H9 (cell line): Measurements from ENCODE around the gene NUDT16. TPM values are rescaled to one million over a fixed set of nuclear protein-coding genes. Genes with fewer than 3 reads are reported as not detected.

Experiments used
- DNase-seq: peaks from one replicate; pipeline ENCODE4 v3.0.0-alpha.2; 2017
- H2AFZ ChIP-seq: one replicate; pipeline ENCODE4 v1.6.1; 2013; ENCODE audit warnings: mild to moderate bottlenecking, low read length, control low read depth, moderate library complexity
- H2AK5ac ChIP-seq: 2 replicates; pipeline ENCODE4 v1.6.1; 2013; ENCODE audit warnings: low read length, control low read depth, mixed read lengths; ENCODE audit not compliant: insufficient read length
- H2BK120ac ChIP-seq: one replicate; pipeline ENCODE4 v1.6.1; 2013; ENCODE audit warnings: low read depth, mild to moderate bottlenecking, low read length, control low read depth, inconsistent platforms; ENCODE audit not compliant: poor library complexity, severe bottlenecking
- H2BK12ac ChIP-seq: 2 replicates; pipeline ENCODE4 v1.6.1; 2013; ENCODE audit warnings: low read length, control low read depth, mixed read lengths, low read depth; ENCODE audit not compliant: insufficient read length
- H2BK15ac ChIP-seq: 2 replicates; pipeline ENCODE4 v1.6.1; 2013; ENCODE audit warnings: low read depth, low read length, control low read depth
- H2BK20ac ChIP-seq: one replicate; pipeline ENCODE4 v1.6.1; 2013; ENCODE audit warnings: low read depth, mild to moderate bottlenecking, low read length, control low read depth, inconsistent platforms; ENCODE audit not compliant: poor library complexity, severe bottlenecking
- H2BK5ac ChIP-seq: 2 replicates; pipeline ENCODE4 v1.6.1; 2013; ENCODE audit warnings: low read length, control low read depth, mixed read lengths; ENCODE audit not compliant: insufficient read length
- H3K14ac ChIP-seq: 2 replicates; pipeline ENCODE4 v1.6.1; 2013; ENCODE audit warnings: low read length, control low read depth; ENCODE audit not compliant: insufficient read depth
- H3K18ac ChIP-seq: 2 replicates; pipeline ENCODE4 v1.6.1; 2013; ENCODE audit warnings: low read depth, mild to moderate bottlenecking, mixed read lengths, low read length, control low read depth; ENCODE audit not compliant: insufficient read length
- H3K23ac ChIP-seq: 2 replicates; pipeline ENCODE4 v1.6.1; 2013; ENCODE audit warnings: low read length, control low read depth, mixed read lengths, low read depth; ENCODE audit not compliant: insufficient read length
- H3K23me2 ChIP-seq: 2 replicates; pipeline ENCODE4 v1.6.1; 2013; ENCODE audit warnings: low read depth, mild to moderate bottlenecking, mixed read lengths, low read length, control low read depth; ENCODE audit not compliant: insufficient read length, poor library complexity, severe bottlenecking
- H3K27ac ChIP-seq: 2 replicates; pipeline ENCODE4 v1.5.1; 2013; ENCODE audit warnings: low read length, control low read depth, mixed read lengths, low read depth; ENCODE audit not compliant: insufficient read length
- H3K27me3 ChIP-seq: 2 replicates; pipeline ENCODE4 v1.6.1; 2013; ENCODE audit warnings: low read length, control low read depth, inconsistent platforms; ENCODE audit not compliant: insufficient read depth
- H3K4ac ChIP-seq: 2 replicates; pipeline ENCODE4 v1.6.1; 2013; ENCODE audit warnings: low read depth, mild to moderate bottlenecking, control low read depth, inconsistent platforms, low read length, moderate library complexity
- H3K4me1 ChIP-seq: 2 replicates; pipeline ENCODE4 v1.6.1; 2013; ENCODE audit warnings: low read length, control low read depth, inconsistent platforms; ENCODE audit not compliant: insufficient read depth
- H3K4me2 ChIP-seq: 2 replicates; pipeline ENCODE4 v1.6.1; 2013; ENCODE audit warnings: low read length, control low read depth, mixed read lengths; ENCODE audit not compliant: insufficient read length, insufficient read depth
- H3K56ac ChIP-seq: 2 replicates; pipeline ENCODE4 v1.6.1; 2013; ENCODE audit warnings: low read depth, mild to moderate bottlenecking, mixed read lengths, low read length, control low read depth; ENCODE audit not compliant: insufficient read length
- H3K79me1 ChIP-seq: 2 replicates; pipeline ENCODE4 v1.6.1; 2013; ENCODE audit warnings: low read depth, mild to moderate bottlenecking, moderate library complexity, low read length, control low read depth, inconsistent platforms; ENCODE audit not compliant: insufficient read depth, poor library complexity, severe bottlenecking
- H3K79me2 ChIP-seq: 2 replicates; pipeline ENCODE4 v1.6.1; 2013; ENCODE audit warnings: low read length, control low read depth, inconsistent platforms; ENCODE audit not compliant: insufficient read depth
- H3K9ac ChIP-seq: 2 replicates; pipeline ENCODE4 v1.6.1; 2013; ENCODE audit warnings: low read length, control low read depth, mixed read lengths; ENCODE audit not compliant: insufficient read length; ENCODE audit errors: extremely low read depth
- H3K9me3 ChIP-seq: one replicate; pipeline ENCODE4 v1.6.1; 2013; ENCODE audit warnings: low read depth, low read length, inconsistent platforms; ENCODE audit not compliant: control insufficient read depth
- H3T11ph ChIP-seq: one replicate; pipeline ENCODE4 v1.6.1; 2013; ENCODE audit warnings: mild to moderate bottlenecking, low read length, control low read depth, inconsistent platforms
- H4K20me1 ChIP-seq: one replicate; pipeline ENCODE4 v1.6.1; 2013; ENCODE audit not compliant: control insufficient read depth, insufficient read length, insufficient read depth
- H4K5ac ChIP-seq: 2 replicates; pipeline ENCODE4 v1.6.1; 2013; ENCODE audit warnings: low read depth, mild to moderate bottlenecking, mixed read lengths, low read length, control low read depth; ENCODE audit not compliant: insufficient read length
- H4K8ac ChIP-seq: replicated peaks from 2 replicates; pipeline ENCODE4 v1.6.1; 2013; ENCODE audit warnings: low read length, control low read depth, mixed read lengths, low read depth; ENCODE audit not compliant: insufficient read length
- H4K91ac ChIP-seq: 2 replicates; pipeline ENCODE4 v1.6.1; 2013; ENCODE audit warnings: low read depth, mild to moderate bottlenecking, moderate library complexity, mixed read lengths, low read length, control low read depth; ENCODE audit not compliant: insufficient read length
- H3K27ac Mint-ChIP-seq, 3 experiments: 2 replicates in 2 of 3; 3 replicates in 1 of 3; pipeline ENCODE4 v1.8.0; 2020 to 2021; ENCODE audit warnings: mixed read lengths in 3 of 3, mild to moderate bottlenecking in 1 of 3, moderate library complexity in 1 of 3
- H3K27me3 Mint-ChIP-seq: 2 replicates; pipeline ENCODE4 v1.8.0; 2021; ENCODE audit warnings: low read depth, mild to moderate bottlenecking, moderate library complexity, mixed read lengths
- H3K36me3 Mint-ChIP-seq, 3 experiments: 2 replicates in 2 of 3; 3 replicates in 1 of 3; pipeline ENCODE4 v1.8.0; 2020 to 2021; ENCODE audit warnings: low read depth in 3 of 3, mixed read lengths in 3 of 3; ENCODE audit not compliant: insufficient read depth in 1 of 3
- H3K4me1 Mint-ChIP-seq, 2 experiments: 2 replicates each; pipeline ENCODE4 v1.8.0; 2020; ENCODE audit warnings: mixed read lengths in 2 of 2
- H3K4me3 Mint-ChIP-seq, 2 experiments: 2 replicates in 1 of 2; 3 replicates in 1 of 2; pipeline ENCODE4 v1.8.0; 2020 to 2021; ENCODE audit warnings: mild to moderate bottlenecking in 2 of 2, mixed read lengths in 2 of 2, moderate library complexity in 1 of 2
- H3K9me3 Mint-ChIP-seq, 2 experiments: 2 replicates in 1 of 2; 3 replicates in 1 of 2; pipeline ENCODE4 v1.8.0; 2020; ENCODE audit warnings: mild to moderate bottlenecking in 2 of 2, mixed read lengths in 2 of 2, moderate library complexity in 1 of 2
- WGBS: extraction: QIAGEN DNeasy Blood & Tissue Kit; methylation state at CpG from one replicate; pipeline ENCODE4 v1.1.7; 2013; ENCODE audit warnings: missing lambda C conversion rate, low lambda C conversion rate, mixed read lengths; ENCODE audit not compliant: insufficient read length; ENCODE audit errors: extremely low coverage; 5-methylcytosine and 5-hydroxymethylcytosine counted together
- total RNA-seq: library from RNA; stranded (reverse); gene quantifications from 2 replicates; pipeline ENCODE4 v1.2.1, GENCODE V29; 2021
- TF ChIP-seq, protein P1 (sequence below): fragments of 200-600 bp; sonication (generic); conservative IDR thresholded peaks from 3 replicates; pipeline ENCODE4 v1.8.0; 2021; ENCODE audit warnings: antibody characterized with exemption, mild to moderate bottlenecking

The NUDT16 gene
- total RNA-seq, 1 experiment from 2014 or later = 18.2 TPM

DNA sequence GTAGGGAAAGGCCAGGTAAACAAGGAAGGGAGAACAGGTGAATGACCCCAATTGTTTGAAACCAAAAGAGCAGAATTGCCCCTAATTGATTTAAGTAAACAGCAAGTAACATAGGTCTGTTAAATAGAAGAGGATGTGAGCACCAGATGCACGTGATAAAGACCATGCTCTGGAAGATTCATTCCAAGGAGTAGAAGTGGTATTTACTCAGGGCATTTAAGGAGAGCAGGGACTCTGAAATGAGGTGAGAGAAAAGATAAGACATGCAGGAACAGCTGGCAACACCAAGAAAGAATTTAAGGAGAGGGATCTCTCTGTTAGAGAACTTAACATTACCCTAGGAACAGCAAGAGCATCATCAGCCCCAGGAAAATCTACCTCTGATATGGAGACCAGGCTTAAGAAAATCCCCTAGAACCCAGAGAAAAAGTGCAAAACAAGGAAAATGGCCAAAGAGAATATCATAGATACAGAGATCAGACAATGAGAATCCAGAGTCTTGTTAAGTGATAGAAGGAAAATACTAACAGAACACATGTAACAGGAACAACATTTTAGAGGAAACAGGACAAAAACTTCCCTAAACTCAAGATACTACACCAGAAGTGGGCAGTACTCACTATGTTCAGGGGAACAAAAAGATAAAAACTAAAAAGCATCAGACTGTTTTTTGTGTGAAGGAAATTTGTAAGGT is 6.4 kb downstream of the NUDT16 start:
- Mint-ChIP-seq H3K4me1 (peaks cover 9 to 12% of the 10 kb centered on the region in 2 experiments), H3K36me3 (peaks cover 19 to 37% (median 27%) of the 10 kb centered on the region in 3 experiments), H3K4me3 (no peak overlapping the region), H3K27ac (no peak overlapping the region), H3K9me3 (no peaks in the 10 kb centered on the region), H3K27me3 (no peaks in the 10 kb centered on the region)
- TF ChIP-seq, protein P1, sequence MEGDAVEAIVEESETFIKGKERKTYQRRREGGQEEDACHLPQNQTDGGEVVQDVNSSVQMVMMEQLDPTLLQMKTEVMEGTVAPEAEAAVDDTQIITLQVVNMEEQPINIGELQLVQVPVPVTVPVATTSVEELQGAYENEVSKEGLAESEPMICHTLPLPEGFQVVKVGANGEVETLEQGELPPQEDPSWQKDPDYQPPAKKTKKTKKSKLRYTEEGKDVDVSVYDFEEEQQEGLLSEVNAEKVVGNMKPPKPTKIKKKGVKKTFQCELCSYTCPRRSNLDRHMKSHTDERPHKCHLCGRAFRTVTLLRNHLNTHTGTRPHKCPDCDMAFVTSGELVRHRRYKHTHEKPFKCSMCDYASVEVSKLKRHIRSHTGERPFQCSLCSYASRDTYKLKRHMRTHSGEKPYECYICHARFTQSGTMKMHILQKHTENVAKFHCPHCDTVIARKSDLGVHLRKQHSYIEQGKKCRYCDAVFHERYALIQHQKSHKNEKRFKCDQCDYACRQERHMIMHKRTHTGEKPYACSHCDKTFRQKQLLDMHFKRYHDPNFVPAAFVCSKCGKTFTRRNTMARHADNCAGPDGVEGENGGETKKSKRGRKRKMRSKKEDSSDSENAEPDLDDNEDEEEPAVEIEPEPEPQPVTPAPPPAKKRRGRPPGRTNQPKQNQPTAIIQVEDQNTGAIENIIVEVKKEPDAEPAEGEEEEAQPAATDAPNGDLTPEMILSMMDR = no peak
- Histone ChIP-seq H3K56ac (no peak overlapping the region), H3K18ac (no peak overlapping the region), H2BK5ac (no peak overlapping the region), H3T11ph (no peak overlapping the region), H3K23me2 (no peaks in the 10 kb centered on the region), H3K23ac (no peak overlapping the region), H2BK15ac (no peak overlapping the region), H3K4ac (no peak overlapping the region), H3K79me2 (no peaks in the 10 kb centered on the region), H4K91ac (no peak overlapping the region), H3K14ac (no peak overlapping the region), H3K9me3 (no peaks in the 10 kb centered on the region), H3K9ac (no peak overlapping the region), H2AFZ (no peak overlapping the region), H2AK5ac (no peak overlapping the region), H3K4me2 (no peak overlapping the region), H2BK20ac (no peak overlapping the region), H4K8ac (no peak overlapping the region), H4K20me1 (no peaks in the 10 kb centered on the region), H2BK12ac (no peak overlapping the region), H3K27me3 (no peaks in the 10 kb centered on the region), H4K5ac (no peak overlapping the region), H3K79me1 (peaks cover 3% of the 10 kb centered on the region), H3K4me1 (no peaks in the 10 kb centered on the region), H3K27ac (no peak overlapping the region), H2BK120ac (no peak overlapping the region)
- DNase-seq = no peak
- WGBS = no CpG with 5 or more reads among the region's 1 CpG
